Measurements from ENCODE around the gene STX3. TPM values are rescaled to one million over a fixed set of nuclear protein-coding genes. Genes with fewer than 3 reads are reported as not detected.

STX3 gene
- total and polyA plus RNA-seq, 2 donors (not counting 1 experiment from before 2014, with no cell fraction given): 7.6 to 16.6 TPM

DNA sequence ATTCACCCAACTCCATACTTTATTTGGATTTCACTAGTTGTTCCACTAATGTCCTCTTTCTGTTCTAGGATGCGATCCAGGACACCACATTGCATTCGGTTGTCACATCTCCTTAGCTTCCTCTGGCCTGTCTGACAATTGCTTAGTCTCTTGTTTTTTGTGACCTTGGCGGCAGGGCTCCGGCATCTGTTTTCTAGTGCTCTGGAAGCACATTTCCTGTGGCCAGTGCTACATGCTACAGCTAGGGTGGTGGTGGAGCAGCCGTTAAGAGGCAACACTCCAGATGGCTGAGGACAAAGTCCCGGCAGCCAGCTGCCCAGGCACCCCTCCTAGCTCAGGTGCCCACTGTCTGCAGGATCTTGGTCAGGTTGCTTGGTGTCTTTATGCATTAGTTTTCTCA, 6.8 kb downstream of the STX3 start:
- Mint-ChIP-seq H3K27ac (no peak overlapping the region), H3K4me1 (peaks cover 15% of the 10 kb centered on the region), H3K9me3 (ENCODE audit: insufficient read depth) (no peaks in the 10 kb centered on the region), H3K4me3 (no peak overlapping the region), H3K27me3 (no peaks in the 10 kb centered on the region)
- ChIA-PET POLR2A (no interaction called here), CTCF (interaction anchor here (1.1 to 1.6 kb wide), 3 partner anchors 39 to 42 kb away, joined by 3 to 5 read pairs (median 4); no protein-coding TSS in a partner anchor)
- H3K4me2 ChIP-seq (replicated peaks; ENCODE audit: low read depth, low read length, poor library complexity, severe bottlenecking): no peak overlapping the region
- no peak overlapping the region for H2AFZ ChIP-seq (ENCODE audit: insufficient read depth, low read depth, low read length, poor library complexity, severe bottlenecking)
- peaks cover 2 to 12% of the 10 kb centered on the region in 2 donors for H3K4me1 ChIP-seq (ENCODE audit: control insufficient read depth in 2 of 2, insufficient read depth in 2 of 2, low read length in 2 of 2)
- H3K27ac ChIP-seq (ENCODE audit: low read length in 2 of 2): no peak overlapping the region
- H3K36me3 ChIP-seq (replicated peaks in 1 of 2; ENCODE audit: control extremely low read depth in 1 of 2, control insufficient read depth in 1 of 2, extremely low read depth in 1 of 2, insufficient read depth in 2 of 2, low read length in 1 of 2): no peaks in the 10 kb centered on the region
- no peak overlapping the region for H3K9ac ChIP-seq (ENCODE audit: low read length)
- no peak overlapping the region for H3K4me3 ChIP-seq (ENCODE audit: control extremely low read depth in 1 of 5, extremely low read depth in 1 of 5, insufficient read depth in 1 of 5, low read depth in 2 of 5, low read length in 4 of 5)
- no peaks in the 10 kb centered on the region for H3K79me2 ChIP-seq (ENCODE audit: control insufficient read depth, insufficient read depth, low read length)
- WGBS (ENCODE audit: insufficient coverage): 97% methylated on average over 5 of the region's 6 CpGs
- H3K9me3 ChIP-seq (ENCODE audit: control extremely low read depth in 1 of 3, control insufficient read depth in 2 of 3, insufficient read depth in 1 of 3, low read length in 2 of 3): no peaks in the 10 kb centered on the region
- H4K20me1 ChIP-seq (ENCODE audit: control insufficient read depth, insufficient read depth, low read length, poor library complexity, severe bottlenecking): no peaks in the 10 kb centered on the region
- intact Hi-C loops (cut with micrococcal nuclease): no loop called here
- no peak for ATAC-seq (ENCODE audit: low read depth)
- no peak for DNase-seq
- TF ChIP-seq EZH2 (IDR thresholded peaks at IDR 0.05; ENCODE audit: borderline replicate concordance, insufficient read depth, low read depth, low read length, poor library complexity, severe bottlenecking): no peak
- TF ChIP-seq, protein P1, sequence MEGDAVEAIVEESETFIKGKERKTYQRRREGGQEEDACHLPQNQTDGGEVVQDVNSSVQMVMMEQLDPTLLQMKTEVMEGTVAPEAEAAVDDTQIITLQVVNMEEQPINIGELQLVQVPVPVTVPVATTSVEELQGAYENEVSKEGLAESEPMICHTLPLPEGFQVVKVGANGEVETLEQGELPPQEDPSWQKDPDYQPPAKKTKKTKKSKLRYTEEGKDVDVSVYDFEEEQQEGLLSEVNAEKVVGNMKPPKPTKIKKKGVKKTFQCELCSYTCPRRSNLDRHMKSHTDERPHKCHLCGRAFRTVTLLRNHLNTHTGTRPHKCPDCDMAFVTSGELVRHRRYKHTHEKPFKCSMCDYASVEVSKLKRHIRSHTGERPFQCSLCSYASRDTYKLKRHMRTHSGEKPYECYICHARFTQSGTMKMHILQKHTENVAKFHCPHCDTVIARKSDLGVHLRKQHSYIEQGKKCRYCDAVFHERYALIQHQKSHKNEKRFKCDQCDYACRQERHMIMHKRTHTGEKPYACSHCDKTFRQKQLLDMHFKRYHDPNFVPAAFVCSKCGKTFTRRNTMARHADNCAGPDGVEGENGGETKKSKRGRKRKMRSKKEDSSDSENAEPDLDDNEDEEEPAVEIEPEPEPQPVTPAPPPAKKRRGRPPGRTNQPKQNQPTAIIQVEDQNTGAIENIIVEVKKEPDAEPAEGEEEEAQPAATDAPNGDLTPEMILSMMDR (IDR thresholded peaks at IDR 0.05): no peak
- H3K27me3 ChIP-seq (replicated peaks in 1 of 4; ENCODE audit: control extremely low read depth in 1 of 4, control insufficient read depth in 3 of 4, insufficient read depth in 4 of 4, low read length in 3 of 4): no peaks in the 10 kb centered on the region

DNA sequence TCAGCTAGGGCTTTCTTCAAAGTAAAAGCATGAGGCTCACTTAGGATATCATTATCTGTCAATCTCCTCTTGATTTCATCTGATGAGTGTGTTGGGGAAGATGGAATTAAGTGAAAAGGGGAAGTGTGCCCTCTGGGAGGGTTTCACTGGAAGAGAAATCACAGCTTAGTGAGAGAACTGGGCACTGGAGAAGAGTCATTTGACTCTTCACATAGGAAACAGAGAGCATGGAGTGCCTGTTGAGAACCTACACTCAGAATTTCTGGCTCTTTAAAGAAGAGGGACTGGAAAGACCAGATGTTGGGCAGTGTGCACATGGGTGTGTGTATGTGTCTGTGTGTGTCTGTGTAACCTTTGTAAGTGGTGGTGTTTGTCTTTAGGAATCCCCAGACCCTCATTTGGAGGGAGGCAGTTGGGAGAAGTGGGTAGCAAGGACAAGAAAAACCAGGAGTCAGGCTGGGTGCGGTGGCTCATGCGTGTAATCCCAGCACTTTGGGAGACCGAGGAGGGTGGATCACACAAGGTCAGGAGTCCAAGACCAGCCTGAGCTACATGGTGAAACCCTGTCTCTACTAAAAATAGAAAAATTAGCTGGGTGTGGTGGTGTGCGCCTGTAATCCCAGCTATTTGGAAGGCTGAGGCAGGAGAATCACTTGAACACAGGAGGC, 10.0 kb downstream of the STX3 start:
- Histone ChIP-seq H3K27me3 (replicated peaks in 1 of 4; ENCODE audit: control extremely low read depth in 1 of 4, control insufficient read depth in 3 of 4, insufficient read depth in 4 of 4, low read length in 3 of 4) (no peaks in the 10 kb centered on the region), H3K4me2 (replicated peaks; ENCODE audit: low read depth, low read length, poor library complexity, severe bottlenecking) (no peak overlapping the region), H3K36me3 (replicated peaks in 1 of 2; ENCODE audit: control extremely low read depth in 1 of 2, control insufficient read depth in 1 of 2, extremely low read depth in 1 of 2, insufficient read depth in 2 of 2, low read length in 1 of 2) (no peaks in the 10 kb centered on the region), H3K79me2 (ENCODE audit: control insufficient read depth, insufficient read depth, low read length) (peaks cover 7% of the 10 kb centered on the region), H2AFZ (ENCODE audit: insufficient read depth, low read depth, low read length, poor library complexity, severe bottlenecking) (no peak overlapping the region), H3K27ac (ENCODE audit: low read length in 2 of 2) (no peak overlapping the region), H3K9ac (ENCODE audit: low read length) (no peak overlapping the region), H3K4me1 (ENCODE audit: control insufficient read depth in 2 of 2, insufficient read depth in 2 of 2, low read length in 2 of 2) (peaks cover 9 to 16% of the 10 kb centered on the region in 2 donors), H4K20me1 (ENCODE audit: control insufficient read depth, insufficient read depth, low read length, poor library complexity, severe bottlenecking) (no peaks in the 10 kb centered on the region), H3K4me3 (ENCODE audit: control extremely low read depth in 1 of 5, extremely low read depth in 1 of 5, insufficient read depth in 1 of 5, low read depth in 2 of 5, low read length in 4 of 5) (no peak overlapping the region), H3K9me3 (ENCODE audit: control extremely low read depth in 1 of 3, control insufficient read depth in 2 of 3, insufficient read depth in 1 of 3, low read length in 2 of 3) (no peaks in the 10 kb centered on the region)
- TF ChIP-seq, protein P1 (IDR thresholded peaks at IDR 0.05): no peak
- TF ChIP-seq EZH2 (IDR thresholded peaks at IDR 0.05; ENCODE audit: borderline replicate concordance, insufficient read depth, low read depth, low read length, poor library complexity, severe bottlenecking): no peak
- whole genome bisulfite sequencing (ENCODE audit: insufficient coverage): 94% methylated on average over 3 of the region's 4 CpGs
- Mint-ChIP-seq H3K9me3 (ENCODE audit: insufficient read depth) (no peaks in the 10 kb centered on the region), H3K27ac (no peak overlapping the region), H3K4me3 (no peak overlapping the region), H3K27me3 (no peaks in the 10 kb centered on the region), H3K4me1 (peaks cover 10% of the 10 kb centered on the region)
- no peak for DNase-seq
- ATAC-seq (ENCODE audit: low read depth): no peak
- POLR2A ChIA-PET: no interaction called here
- CTCF ChIA-PET: interaction anchor here (1.2 to 1.6 kb wide), 2 partner anchors 12 to 37 kb away, joined by 3 to 6 read pairs; no protein-coding TSS in a partner anchor
- intact Hi-C loops (cut with micrococcal nuclease): no loop called here

Data from B cell (primary cell).